GM12864 (cell line): Measurements from ENCODE around the gene PODNL1.
"Not testable (repeated sequence)": the region's sequence is repeated elsewhere in the genome, so short reads cannot be mapped to it uniquely, and the experiment has no call there.

Experiments
- DNase-seq: peaks from one replicate; pipeline ENCODE4 v3.0.0-alpha.2; 2011; ENCODE audit warnings: low read depth
- H3K4me3 ChIP-seq: 2 replicates; pipeline ENCODE4 v1.5.1; 2011; ENCODE audit warnings: mild to moderate bottlenecking, low read depth, low read length, control low read depth
- TF ChIP-seq, protein P1 (sequence below): IDR thresholded peaks from 2 replicates; pipeline ENCODE4 v1.5.1; 2011; ENCODE audit warnings: low read depth, mild to moderate bottlenecking, moderate library complexity, low read length, control low read depth, inconsistent platforms; ENCODE audit errors: missing control alignments

PODNL1 gene

DNA sequence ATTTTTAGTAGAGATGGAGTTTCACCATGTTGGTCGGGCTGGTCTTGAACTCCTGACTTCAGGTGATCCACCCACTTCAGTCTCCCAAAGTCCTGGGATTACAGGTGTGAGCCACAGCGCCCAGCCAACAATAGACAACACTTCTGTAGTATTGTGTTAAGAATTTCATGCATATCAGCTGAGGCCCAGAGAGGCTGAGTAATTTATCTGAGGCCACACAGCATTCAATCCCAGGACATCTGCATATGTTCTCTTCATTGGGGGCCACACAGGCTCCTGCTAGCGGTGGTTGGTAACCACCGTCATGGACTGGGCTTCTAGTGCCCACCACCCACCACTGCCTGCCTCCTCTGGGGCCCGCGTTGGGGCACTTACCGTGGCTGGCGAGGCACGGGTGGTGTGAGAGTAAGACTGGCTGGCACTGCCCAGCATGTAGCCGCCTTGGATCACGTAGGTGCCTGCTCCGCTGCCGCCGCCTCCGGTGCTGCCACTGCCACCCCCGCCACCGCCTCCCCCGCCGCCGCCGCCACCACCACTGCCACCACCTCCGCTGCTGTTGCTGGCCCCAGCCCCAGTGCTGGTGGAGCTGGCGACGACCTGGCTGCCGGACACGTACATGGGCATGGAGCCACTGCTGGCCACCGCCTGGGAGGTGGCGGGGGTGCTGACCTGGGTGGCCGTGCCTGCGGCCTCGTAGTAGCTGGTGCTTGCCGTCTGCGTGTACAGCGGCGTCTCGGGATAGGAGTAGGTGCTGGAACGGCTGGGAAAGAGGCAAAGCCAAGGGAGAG lies 34.3 kb upstream of the PODNL1 start:
- no peak for DNase-seq
- no peak overlapping the region for H3K4me3 ChIP-seq
- TF ChIP-seq, protein P1, sequence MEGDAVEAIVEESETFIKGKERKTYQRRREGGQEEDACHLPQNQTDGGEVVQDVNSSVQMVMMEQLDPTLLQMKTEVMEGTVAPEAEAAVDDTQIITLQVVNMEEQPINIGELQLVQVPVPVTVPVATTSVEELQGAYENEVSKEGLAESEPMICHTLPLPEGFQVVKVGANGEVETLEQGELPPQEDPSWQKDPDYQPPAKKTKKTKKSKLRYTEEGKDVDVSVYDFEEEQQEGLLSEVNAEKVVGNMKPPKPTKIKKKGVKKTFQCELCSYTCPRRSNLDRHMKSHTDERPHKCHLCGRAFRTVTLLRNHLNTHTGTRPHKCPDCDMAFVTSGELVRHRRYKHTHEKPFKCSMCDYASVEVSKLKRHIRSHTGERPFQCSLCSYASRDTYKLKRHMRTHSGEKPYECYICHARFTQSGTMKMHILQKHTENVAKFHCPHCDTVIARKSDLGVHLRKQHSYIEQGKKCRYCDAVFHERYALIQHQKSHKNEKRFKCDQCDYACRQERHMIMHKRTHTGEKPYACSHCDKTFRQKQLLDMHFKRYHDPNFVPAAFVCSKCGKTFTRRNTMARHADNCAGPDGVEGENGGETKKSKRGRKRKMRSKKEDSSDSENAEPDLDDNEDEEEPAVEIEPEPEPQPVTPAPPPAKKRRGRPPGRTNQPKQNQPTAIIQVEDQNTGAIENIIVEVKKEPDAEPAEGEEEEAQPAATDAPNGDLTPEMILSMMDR, result no peak

DNA sequence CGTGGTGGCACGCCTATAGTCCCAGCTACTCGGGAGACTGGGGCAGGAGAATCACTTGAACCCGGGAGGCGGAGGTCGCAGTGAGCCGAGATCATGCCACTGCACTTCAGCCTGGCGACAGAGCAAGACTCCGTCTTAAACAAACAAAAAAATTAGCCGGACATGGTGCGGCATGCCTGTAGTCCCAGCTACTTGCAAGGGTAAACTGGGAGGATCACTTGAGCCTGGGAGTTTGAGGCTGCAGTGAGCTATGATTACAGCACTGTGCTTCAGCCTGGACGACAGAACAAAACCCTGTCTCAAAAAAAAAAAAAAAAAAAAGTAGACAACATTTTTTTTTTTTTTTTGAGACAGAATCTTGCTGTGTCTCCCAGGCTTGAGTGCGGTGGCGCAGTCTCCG lies 33.7 kb upstream of the PODNL1 start:
- not testable (repeated sequence) for H3K4me3 ChIP-seq, DNase-seq

DNA sequence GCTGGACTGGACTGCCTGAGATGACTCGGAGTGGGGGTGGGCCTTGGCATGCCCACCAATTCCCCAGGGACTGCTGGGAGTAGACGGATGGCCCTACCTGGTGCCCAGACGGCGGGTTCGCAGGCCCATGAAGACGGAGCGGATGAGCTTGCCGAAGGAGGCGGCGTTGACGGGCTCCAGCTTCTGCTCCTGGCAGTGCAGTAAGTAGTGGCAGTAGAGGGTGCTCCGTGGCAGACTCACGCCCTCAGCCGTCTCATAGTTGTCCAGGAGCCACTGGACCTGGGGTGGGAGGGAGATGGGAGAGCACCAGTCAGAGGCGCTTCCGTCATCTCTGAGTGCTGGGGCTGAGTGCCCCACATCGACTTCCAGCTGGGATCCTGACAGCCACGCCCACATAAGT lies 31.7 kb upstream of the PODNL1 start:
- TF ChIP-seq, protein P1, result no peak
- no peak for DNase-seq
- no peak overlapping the region for H3K4me3 ChIP-seq

DNA sequence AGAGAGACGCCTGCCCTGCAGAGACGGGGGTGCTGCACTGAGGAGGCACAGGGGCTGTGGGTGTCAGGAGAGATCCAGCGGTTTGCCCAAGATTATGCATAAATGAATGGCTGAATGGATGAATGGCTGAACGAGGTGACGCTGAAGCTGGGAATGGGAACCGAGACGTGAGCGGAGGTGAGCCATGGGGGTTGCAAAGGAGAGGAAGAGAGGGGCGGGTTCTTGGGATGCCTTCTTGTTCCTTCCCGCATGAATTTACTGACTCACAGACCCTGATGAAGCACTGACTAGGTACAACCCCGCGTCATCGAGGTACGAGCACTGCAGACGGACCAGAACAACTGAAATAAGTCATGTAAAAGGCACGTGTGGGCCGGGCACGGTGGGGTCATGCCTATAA lies 30.8 kb upstream of the PODNL1 start:
- H3K4me3 ChIP-seq, result no peak overlapping the region
- DNase-seq, result no peak
- TF ChIP-seq, protein P1, result no peak

DNA sequence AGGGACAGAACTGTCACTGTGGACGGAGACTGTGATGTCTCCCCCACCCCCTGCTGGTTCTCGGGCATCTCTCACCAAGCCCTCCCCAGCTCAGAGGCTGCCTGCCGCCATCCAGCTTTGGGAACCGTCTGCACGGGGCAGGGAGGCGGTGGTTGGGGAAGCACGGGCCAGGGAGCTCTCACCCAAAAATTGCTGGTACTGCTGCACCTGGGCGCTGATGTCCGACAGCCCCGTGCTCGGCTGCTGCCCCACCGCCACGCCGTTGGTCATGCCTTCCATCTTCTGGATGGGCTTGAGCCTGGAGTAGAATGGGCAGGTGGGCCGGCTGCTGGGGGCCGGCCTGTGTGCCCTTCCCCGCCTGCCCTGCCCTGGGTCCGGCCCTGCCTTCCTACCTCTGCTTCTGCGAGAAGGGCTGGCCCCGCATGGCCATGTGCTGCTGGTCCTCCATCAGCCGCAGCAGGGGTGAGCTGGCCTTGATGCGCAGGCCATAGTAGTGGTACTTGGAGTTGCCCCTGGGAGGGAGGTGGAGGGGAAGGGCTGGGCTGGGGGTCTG lies 30.2 kb upstream of the PODNL1 start:
- H3K4me3 ChIP-seq, result no peak overlapping the region
- TF ChIP-seq, protein P1, result no peak
- DNase-seq, result no peak

DNA sequence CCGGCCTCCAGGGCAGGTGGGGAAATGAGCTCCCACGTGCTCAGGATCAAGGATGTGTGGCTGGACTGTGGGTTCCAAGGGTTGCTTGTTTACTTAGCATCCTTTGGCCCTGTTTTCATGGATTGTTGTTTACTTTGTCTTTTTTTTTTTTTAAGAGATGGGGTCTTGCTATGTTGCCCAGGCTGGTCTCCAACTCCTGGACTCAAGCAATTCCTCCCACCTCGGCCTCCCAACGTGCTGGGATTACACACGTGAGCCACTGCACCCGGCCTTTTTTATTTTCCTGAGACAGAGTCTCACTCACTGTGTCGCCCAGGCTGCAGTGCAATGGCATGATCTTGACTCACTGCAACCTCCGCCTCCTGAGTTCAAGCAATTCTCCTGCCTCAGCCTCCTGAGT lies 29.0 kb upstream of the PODNL1 start:
- DNase-seq, H3K4me3 ChIP-seq: not testable (repeated sequence)

DNA sequence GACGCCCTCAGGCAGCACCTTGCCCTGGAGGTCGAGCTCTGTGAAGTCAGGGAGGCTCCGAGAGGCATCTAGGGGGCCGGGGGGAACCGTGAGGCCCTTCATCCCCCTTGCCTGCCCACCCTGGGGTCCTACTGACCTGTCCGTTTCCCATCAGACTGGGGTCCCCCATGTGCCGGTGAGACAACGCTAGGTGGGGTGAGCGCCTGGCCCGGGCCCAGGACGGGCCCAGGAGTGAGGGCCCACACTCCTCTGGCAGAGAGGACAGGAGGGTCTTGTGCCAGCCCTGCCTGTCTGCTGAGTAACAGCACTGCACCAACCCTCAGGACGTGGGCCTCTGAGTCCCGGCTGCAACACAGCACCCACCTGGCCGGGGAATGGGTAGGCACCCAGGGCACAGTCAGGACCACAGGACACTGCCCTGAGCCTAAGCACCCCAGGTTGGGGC lies 28.5 kb upstream of the PODNL1 start:
- TF ChIP-seq, protein P1, result no peak
- DNase-seq, result no peak

More for the DNA sequence above, 28.5 kb upstream of the PODNL1 start:
- H3K4me3 ChIP-seq, result no peak overlapping the region
